Kidney (tissue), 14 donors: ENCODE data around the gene CDC37. TPM values are rescaled to one million over a fixed set of nuclear protein-coding genes. Genes with fewer than 3 reads are reported as not detected.

Experiments
- DNase-seq, 5 donors: peaks; one replicate each; pipeline ENCODE4 v3.0.0-alpha.2; 2013 to 2020
- FAIRE-seq: peaks from 2 replicates; lab custom pipeline; 2012; peaks lifted over from hg19 to GRCh38; lab: Jason Lieb, UNC
- H3K27ac ChIP-seq, 2 donors: one replicate each; pipeline ENCODE4 v1.7.0; 2013; ENCODE audit warnings: low read depth in 2 of 2, low read length in 2 of 2, inconsistent platforms in 1 of 2
- H3K27me3 ChIP-seq: one replicate; pipeline ENCODE4 v1.7.1; 2013; ENCODE audit warnings: low read length, inconsistent platforms; ENCODE audit not compliant: control insufficient read depth, insufficient read depth
- H3K36me3 ChIP-seq, 3 donors: one replicate each; pipeline versions ENCODE4 v1.7.0 to v1.7.1; 2013; ENCODE audit warnings: low read length in 3 of 3, control low read depth in 1 of 3, inconsistent platforms in 1 of 3; ENCODE audit not compliant: insufficient read depth in 3 of 3, control insufficient read depth in 2 of 3
- H3K4me1 ChIP-seq, 3 donors: one replicate each; pipeline versions ENCODE4 v1.7.0 to v1.7.1; 2013; ENCODE audit warnings: low read length in 3 of 3, inconsistent platforms in 1 of 3, low read depth in 1 of 3; ENCODE audit not compliant: control insufficient read depth in 2 of 3, insufficient read depth in 2 of 3
- H3K4me3 ChIP-seq, 3 donors: one replicate each; pipeline versions ENCODE4 v1.7.0 to v1.8.1; 2013; ENCODE audit warnings: low read length in 3 of 3, control low read depth in 1 of 3, inconsistent platforms in 1 of 3
- H3K9ac ChIP-seq, 3 donors: one replicate each; pipeline versions ENCODE4 v1.7.0 to v1.7.1; 2013; ENCODE audit warnings: low read length in 3 of 3, control low read depth in 1 of 3, inconsistent platforms in 1 of 3
- H3K9me3 ChIP-seq, 3 donors: one replicate each; pipeline versions ENCODE4 v1.7.0 to v1.7.1; 2013; ENCODE audit warnings: low read length in 3 of 3, control low read depth in 1 of 3, inconsistent platforms in 1 of 3; ENCODE audit not compliant: control insufficient read depth in 2 of 3, insufficient read depth in 1 of 3
- CTCF ChIP-seq: IDR thresholded peaks from 3 replicates; pipeline ENCODE4 v1.5.1; 2012; ENCODE audit warnings: mild to moderate bottlenecking, moderate library complexity, borderline replicate concordance; ENCODE audit not compliant: insufficient read depth; ENCODE audit errors: extremely low read depth
- intact Hi-C: fragments of 100-400 bp; cut with DNase I; formaldehyde crosslinking; loops from one replicate; pipeline ENCODE4 v1.11.1; 2022
- polyA plus RNA-seq: library from polyadenylated mRNA; stranded (reverse); fragments of 350-450 nt; fragmentation: Illumina TruSeq; extraction: RNeasy Lipid Tissue Mini Kit (QIAGEN cat#74804); gene quantifications from one replicate; pipeline ENCODE4 v1.2.3, GENCODE V29; 2014; ENCODE audit warnings: low read depth, low replicate concordance; ENCODE audit not compliant: insufficient read depth
- total RNA-seq: library from RNA; stranded (reverse); fragmentation: NEBNext Ultra II Directional; extraction: Animal tissue kit (Norgen Biotek cat#: 25700); gene quantifications from one replicate; pipeline ENCODE4 v1.2.1, GENCODE V29; 2021
- donor health status: control.
- donor health status: control.
- donor health status: control.
- donor health status: control.
- donor health status: control.
- donor health status: DM: yes; HTN: yes; CAD: no.
- donor health status: Normal renal cell carcinoma (clear cell type).

CDC37 gene
- total and polyA plus RNA-seq, 2 donors from 2014 or later: 139 to 149 TPM

- no peak for TF ChIP-seq CTCF
- FAIRE-seq (no peak), DNase-seq (no peak)
- Histone ChIP-seq H3K36me3 (peaks cover 0 to 6% (median 0%) of the 10 kb centered on the region in 3 donors), H3K4me3 (no peak overlapping the region), H3K27ac (no peak overlapping the region), H3K4me1 (no peaks in the 10 kb centered on the region), H3K9ac (no peak overlapping the region), H3K9me3 (no peaks in the 10 kb centered on the region), H3K27me3 (no peaks in the 10 kb centered on the region)
- intact Hi-C loops: no loop called here
Measured at GRCh38 chr19:10450191-10450852, 47.0 kb upstream of the CDC37 start.

GRCh38 chr19:10449037-10449436 is 45.7 kb upstream of the CDC37 start:
- intact Hi-C loops: no loop called here
- no peak for TF ChIP-seq CTCF
- no peaks in the 10 kb centered on the region for H3K4me1 ChIP-seq
- H3K36me3 ChIP-seq: peaks cover 0 to 6% (median 0%) of the 10 kb centered on the region in 3 donors
- DNase-seq (no peak), FAIRE-seq (no peak)
- H3K9ac ChIP-seq: no peak overlapping the region
- no peaks in the 10 kb centered on the region for H3K9me3 ChIP-seq
- no peak overlapping the region for H3K27ac ChIP-seq
- H3K27me3 ChIP-seq: no peaks in the 10 kb centered on the region
- H3K4me3 ChIP-seq: no peak overlapping the region

- FAIRE-seq (peak; percentile 59), DNase-seq (no peak)
- H3K9me3 ChIP-seq: no peaks in the 10 kb centered on the region
- no peak overlapping the region for H3K27ac ChIP-seq
- intact Hi-C loops: no loop called here
- H3K27me3 ChIP-seq: no peaks in the 10 kb centered on the region
- H3K36me3 ChIP-seq: peaks cover 0 to 2% (median 0%) of the 10 kb centered on the region in 3 donors
- H3K4me1 ChIP-seq: no peaks in the 10 kb centered on the region
- no peak overlapping the region for H3K4me3 ChIP-seq
- no peak overlapping the region for H3K9ac ChIP-seq
- TF ChIP-seq CTCF: no peak
Measured at GRCh38 chr19:10442698-10443097, 39.4 kb upstream of the CDC37 start.
